T-cell (primary cell): ENCODE data around the gene ARHGAP45. TPM values are rescaled to one million over a fixed set of nuclear protein-coding genes. Genes with fewer than 3 reads are reported as not detected.
A peak's percentile ranks its signal among the peaks of the same experiment; 100 is the strongest.

Source experiments
- ATAC-seq, 4 experiments: fragments of 200-7000 bp in 3 of 4; fragments of 150-1000 bp in 1 of 4; cut with Tn5 transposase; replicated peaks in 1 of 4; 1 replicate in 3 of 4; 2 replicates in 1 of 4; pipeline ENCODE4 v1.10.0; 2021; ENCODE audit warnings: moderate library complexity in 3 of 4, mild to moderate bottlenecking in 2 of 4, moderate number of reproducible peaks in 1 of 4
- CTCF ChIA-PET, 2 donors: fragments of 300-600 bp; sonication (Branson Sonifier 250); formaldehyde crosslinking; loops; one replicate each; lab custom pipeline; 2022; ENCODE audit warnings: antibody characterized with exemption in 2 of 2; lab: Charles Lee
- POLR2A ChIA-PET, 2 donors: fragments of 300-600 bp; sonication (Branson Sonifier 250); formaldehyde crosslinking; loops; one replicate each; lab custom pipeline; 2022; ENCODE audit warnings: antibody characterized with exemption in 2 of 2; lab: Charles Lee
- DNase-seq, 35 experiments: peaks; one replicate each; pipeline versions ENCODE4 v3.0.0 to v3.0.0-alpha.2; 2013 to 2023
- H3K27ac ChIP-seq: one replicate; pipeline ENCODE4 v1.5.1; 2013; ENCODE audit warnings: low read length
- H3K27me3 ChIP-seq, 2 experiments: replicated peaks in 1 of 2; 1 replicate in 1 of 2; 2 replicates in 1 of 2; pipeline versions ENCODE4 v1.6.1 to v1.7.0; 2013; ENCODE audit warnings: low read length in 1 of 2, mixed read lengths in 1 of 2; ENCODE audit not compliant: control insufficient read depth in 2 of 2, insufficient read depth in 2 of 2; ENCODE audit errors: extremely low read depth in 1 of 2
- H3K36me3 ChIP-seq, 2 donors: 1 replicate in 1 of 2; 2 replicates in 1 of 2; pipeline versions ENCODE4 v1.6.1 to v1.7.0; 2013; ENCODE audit warnings: low read length in 1 of 2; ENCODE audit not compliant: control insufficient read depth in 2 of 2, insufficient read depth in 1 of 2; ENCODE audit errors: extremely low read depth in 1 of 2
- H3K4me1 ChIP-seq, 2 experiments: 1 replicate in 1 of 2; 2 replicates in 1 of 2; pipeline versions ENCODE4 v1.6.1 to v1.7.0; 2013; ENCODE audit warnings: low read length in 2 of 2, mixed read lengths in 1 of 2; ENCODE audit not compliant: insufficient read depth in 2 of 2, control insufficient read depth in 1 of 2; ENCODE audit errors: extremely low read depth in 1 of 2
- H3K4me3 ChIP-seq, 2 donors: 1 replicate in 1 of 2; 2 replicates in 1 of 2; pipeline versions ENCODE4 v1.5.1 to v1.7.0; 2013; ENCODE audit warnings: mild to moderate bottlenecking in 2 of 2, low read length in 1 of 2, moderate library complexity in 1 of 2; ENCODE audit not compliant: control insufficient read depth in 1 of 2; ENCODE audit errors: extremely low read depth in 1 of 2
- H3K9me3 ChIP-seq: 2 replicates; pipeline ENCODE4 v1.7.0; 2013
- H3K27ac Mint-ChIP-seq, 2 donors: one replicate each; pipeline ENCODE4 v1.8.0; 2020 to 2021; ENCODE audit warnings: mild to moderate bottlenecking in 2 of 2, mixed read lengths in 2 of 2
- H3K27me3 Mint-ChIP-seq, 2 donors: one replicate each; pipeline ENCODE4 v1.8.0; 2021 to 2022; ENCODE audit warnings: mixed read lengths in 2 of 2
- H3K36me3 Mint-ChIP-seq: one replicate; pipeline ENCODE4 v1.8.0; 2021; ENCODE audit warnings: mixed read lengths
- H3K4me1 Mint-ChIP-seq, 3 donors: one replicate each; pipeline ENCODE4 v1.8.0; 2020 to 2022; ENCODE audit warnings: mixed read lengths in 3 of 3, mild to moderate bottlenecking in 1 of 3
- H3K4me3 Mint-ChIP-seq, 3 donors: one replicate each; pipeline ENCODE4 v1.8.0; 2020 to 2022; ENCODE audit warnings: mild to moderate bottlenecking in 3 of 3, mixed read lengths in 3 of 3, moderate library complexity in 3 of 3
- H3K9me3 Mint-ChIP-seq, 3 donors: one replicate each; pipeline ENCODE4 v1.8.0; 2020 to 2022; ENCODE audit warnings: mixed read lengths in 3 of 3
- WGBS: methylation state at CpG from one replicate; pipeline ENCODE4 v1.1.5; 2013; ENCODE audit warnings: missing lambda C conversion rate; ENCODE audit not compliant: insufficient coverage; 5-methylcytosine and 5-hydroxymethylcytosine counted together
- total RNA-seq, 35 experiments: library from RNA in 6 of 35; stranded (reverse) in 6 of 35; fragments of 120-200 nt in 1 of 35; gene quantifications; one replicate each; pipeline versions ENCODE4 v1.2.1 to v1.2.4 and lab custom pipeline; 2013 to 2026

The ARHGAP45 gene
- total RNA-seq, 5 donors from 2014 or later (not counting 1 experiment from before 2014, with no cell fraction given): 729 to 1,130 (median 1,073) TPM

DNA sequence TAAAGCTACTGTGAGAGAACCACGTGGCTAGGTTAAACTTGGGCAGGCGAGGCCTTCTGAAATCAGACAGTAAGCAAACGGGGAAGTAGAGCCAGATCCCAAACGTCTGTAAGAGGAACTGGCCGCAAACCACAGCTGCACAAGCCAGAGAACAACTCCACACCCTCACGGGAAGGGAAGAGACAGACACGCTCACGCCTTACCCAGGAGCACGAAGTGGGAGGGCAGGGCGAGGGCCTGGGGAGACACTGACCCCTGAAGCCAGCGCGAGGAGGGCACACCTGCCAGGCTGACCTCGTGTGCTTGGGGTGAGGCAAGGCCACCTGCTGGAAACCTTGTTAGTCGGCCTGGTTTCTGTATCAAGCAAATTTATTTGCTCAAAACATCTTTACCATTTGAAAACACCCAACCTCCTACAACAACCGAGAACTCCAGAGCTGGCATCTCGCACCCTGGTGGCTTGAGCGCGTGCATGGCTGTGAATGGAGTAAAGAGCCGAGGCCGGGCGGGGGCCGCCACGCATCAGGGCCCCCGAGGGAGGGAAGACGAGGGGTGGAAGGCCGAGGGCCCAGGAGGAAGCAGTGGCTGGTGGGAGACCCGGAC lies 20.9 kb downstream of the ARHGAP45 start:
- ATAC-seq (peak; percentile 29 to 38 (median 30)), DNase-seq (peak in 18 of 35 experiments; percentile 40 to 74 (median 54))
- H3K4me3 ChIP-seq: no peak overlapping the region
- H3K4me1 ChIP-seq: peaks cover 16 to 89% of the 10 kb centered on the region in 2 experiments
- H3K27me3 ChIP-seq: no peaks in the 10 kb centered on the region
- Mint-ChIP-seq H3K9me3 (no peaks in the 10 kb centered on the region), H3K27me3 (no peaks in the 10 kb centered on the region), H3K27ac (peak overlapping the region; percentile 90 to 95), H3K36me3 (peaks cover 22% of the 10 kb centered on the region), H3K4me1 (peaks cover 36 to 53% (median 50%) of the 10 kb centered on the region in 3 donors), H3K4me3 (peak overlapping the region; percentile 49 to 76 (median 51))
- CTCF ChIA-PET: no interaction called here
- peak overlapping the region; percentile 67 for H3K27ac ChIP-seq
- no peaks in the 10 kb centered on the region for H3K9me3 ChIP-seq
- WGBS: 4% methylated on average over 10 of the region's 27 CpGs
- POLR2A ChIA-PET: interaction anchor here in 1 of 2 donors (0.9 to 1.2 kb wide), 2 partner anchors 13 to 181 kb away, joined by 4 to 6 read pairs; partner anchors contain the start of gene CIRBP
- peaks cover 40 to 70% of the 10 kb centered on the region in 2 donors for H3K36me3 ChIP-seq

DNA sequence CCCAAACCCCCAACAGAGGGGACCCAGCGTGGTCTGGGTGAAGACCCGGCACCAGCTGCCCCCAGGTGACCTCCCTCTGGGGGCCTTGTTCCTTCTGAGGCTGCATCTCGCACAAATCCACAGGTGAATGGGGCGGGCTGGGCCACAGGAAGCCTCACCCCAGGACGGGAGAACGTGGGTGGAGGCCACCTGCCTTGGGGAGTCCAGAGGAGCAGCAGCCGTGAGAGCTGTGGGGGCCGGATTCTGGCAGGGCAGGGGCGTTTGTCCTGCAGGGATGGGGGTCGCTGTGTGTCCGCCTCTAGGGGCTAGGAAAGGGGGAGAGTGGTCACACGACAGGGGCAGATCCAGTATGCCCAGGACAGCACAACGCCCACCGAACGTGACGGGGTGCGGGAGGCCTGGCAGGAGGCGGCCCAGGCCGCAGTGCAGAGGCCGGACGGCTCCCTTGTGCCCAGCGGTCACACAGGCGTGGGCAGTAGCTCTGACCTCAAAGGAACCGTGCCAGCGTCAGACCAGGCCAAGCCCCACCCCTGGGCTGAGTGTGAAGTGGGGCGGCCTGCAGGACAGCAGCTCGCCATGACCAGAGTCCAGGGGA lies 21.5 kb downstream of the ARHGAP45 start:
- Histone ChIP-seq H3K4me1 (peaks cover 16 to 89% of the 10 kb centered on the region in 2 experiments), H3K4me3 (no peak overlapping the region), H3K9me3 (no peaks in the 10 kb centered on the region), H3K36me3 (peaks cover 35 to 65% of the 10 kb centered on the region in 2 donors), H3K27ac (peak overlapping the region; percentile 67), H3K27me3 (no peaks in the 10 kb centered on the region)
- Mint-ChIP-seq H3K36me3 (peaks cover 21% of the 10 kb centered on the region), H3K27ac (peak overlapping the region; percentile 90 to 95), H3K27me3 (no peaks in the 10 kb centered on the region), H3K4me3 (peak overlapping the region in 2 of 3 donors; percentile 17 to 76), H3K4me1 (peaks cover 41 to 58% (median 54%) of the 10 kb centered on the region in 3 donors), H3K9me3 (no peaks in the 10 kb centered on the region)
- POLR2A ChIA-PET: interaction anchor here (0.6 to 0.9 kb wide), 2 partner anchors 14 to 90 kb away, joined by 6 to 8 read pairs; no protein-coding TSS in a partner anchor
- 75% methylated on average over 18 of the region's 27 CpGs for WGBS
- ATAC-seq: peak; percentile 8 to 35 (median 22)
- CTCF ChIA-PET: no interaction called here
- peak in 2 of 35 experiments; percentile 49 to 60 for DNase-seq

- peaks cover 28 to 61% of the 10 kb centered on the region in 2 donors for H3K36me3 ChIP-seq
- no peaks in the 10 kb centered on the region for H3K9me3 ChIP-seq
- H3K4me3 ChIP-seq: no peak overlapping the region
These were observed 22.3 kb downstream of the ARHGAP45 start for GRCh38 chr19:1089126-1089771.

GRCh38 chr19:1089891-1090290 lies 22.9 kb downstream of the ARHGAP45 start:
- Mint-ChIP-seq H3K27ac (peak overlapping the region in 1 of 2 donors; percentile 61), H3K27me3 (no peaks in the 10 kb centered on the region), H3K9me3 (no peaks in the 10 kb centered on the region), H3K4me1 (peaks cover 39 to 58% (median 52%) of the 10 kb centered on the region in 3 donors), H3K4me3 (no peak overlapping the region), H3K36me3 (peaks cover 14% of the 10 kb centered on the region)
- POLR2A ChIA-PET: interaction anchor here (0.6 to 0.7 kb wide), 2 partner anchors 8 to 25 kb away, joined by 4 read pairs; no protein-coding TSS in a partner anchor
- Histone ChIP-seq H3K9me3 (no peaks in the 10 kb centered on the region), H3K4me1 (peaks cover 28 to 90% of the 10 kb centered on the region in 2 experiments), H3K36me3 (peaks cover 25 to 55% of the 10 kb centered on the region in 2 donors), H3K27me3 (no peaks in the 10 kb centered on the region), H3K27ac (peak overlapping the region; percentile 28), H3K4me3 (no peak overlapping the region)
- peak in 2 of 4 experiments; percentile 6 to 23 for ATAC-seq
- 14% methylated on average over 4 of the region's 22 CpGs for WGBS
- CTCF ChIA-PET: no interaction called here
- DNase-seq: peak in 18 of 35 experiments; percentile 39 to 70 (median 48)

More at GRCh38 chr19:1089126-1089771, 22.3 kb downstream of the ARHGAP45 start:
- Histone ChIP-seq H3K27me3 (no peaks in the 10 kb centered on the region), H3K27ac (peak overlapping the region; percentile 28), H3K4me1 (peaks cover 24 to 89% of the 10 kb centered on the region in 2 experiments)
- H3K27me3 Mint-ChIP-seq: no peaks in the 10 kb centered on the region
- H3K4me1 Mint-ChIP-seq: peaks cover 45 to 60% (median 56%) of the 10 kb centered on the region in 3 donors
- WGBS: 92% methylated on average over 27 of the region's 32 CpGs
- no peaks in the 10 kb centered on the region for H3K9me3 Mint-ChIP-seq
- DNase-seq (no peak), ATAC-seq (no peak)
- H3K36me3 Mint-ChIP-seq: peaks cover 17% of the 10 kb centered on the region
- H3K4me3 Mint-ChIP-seq: peak overlapping the region in 1 of 3 donors; percentile 76
- POLR2A ChIA-PET: interaction anchor here in 1 of 2 donors (0.6 to 0.7 kb wide), 2 partner anchors 9 to 89 kb away, joined by 4 to 8 read pairs; no protein-coding TSS in a partner anchor
- peak overlapping the region; percentile 61 to 95 for H3K27ac Mint-ChIP-seq
- CTCF ChIA-PET: no interaction called here

GRCh38 chr19:1090731-1091543 lies 24.0 kb downstream of the ARHGAP45 start:
- CTCF ChIA-PET: interaction anchor here in 1 of 2 donors (0.6 kb wide), 1 partner anchor 13 kb away, joined by 3 read pairs; no protein-coding TSS in a partner anchor
- H3K4me3 Mint-ChIP-seq: peak overlapping the region in 1 of 3 donors; percentile 48
- H3K9me3 Mint-ChIP-seq: no peaks in the 10 kb centered on the region
- POLR2A ChIA-PET: no interaction called here
- H3K36me3 Mint-ChIP-seq: peaks cover 7% of the 10 kb centered on the region
- H3K4me1 Mint-ChIP-seq: peaks cover 40 to 59% (median 50%) of the 10 kb centered on the region in 3 donors
- Histone ChIP-seq H3K4me1 (peaks cover 30 to 86% of the 10 kb centered on the region in 2 experiments), H3K4me3 (no peak overlapping the region), H3K36me3 (peaks cover 17 to 45% of the 10 kb centered on the region in 2 donors), H3K27me3 (no peaks in the 10 kb centered on the region), H3K9me3 (no peaks in the 10 kb centered on the region), H3K27ac (no peak overlapping the region)
- 69% methylated on average over 30 of the region's 38 CpGs for whole genome bisulfite sequencing
- peak overlapping the region; percentile 43 to 68 for H3K27ac Mint-ChIP-seq
- no peaks in the 10 kb centered on the region for H3K27me3 Mint-ChIP-seq
- DNase-seq (peak in 6 of 35 experiments; percentile 46 to 57 (median 54)), ATAC-seq (peak in 1 of 4 experiments; percentile 4)
